HuH-7.5 (cell line): Measurements from ENCODE around the gene PODXL2.
"Not testable (repeated sequence)": the region's sequence is repeated elsewhere in the genome, so short reads cannot be mapped to it uniquely, and the experiment has no call there.

Experiments used
- DNase-seq: peaks from one replicate; pipeline ENCODE4 v3.0.0; 2011; ENCODE audit warnings: low spot score

PODXL2 gene

DNA sequence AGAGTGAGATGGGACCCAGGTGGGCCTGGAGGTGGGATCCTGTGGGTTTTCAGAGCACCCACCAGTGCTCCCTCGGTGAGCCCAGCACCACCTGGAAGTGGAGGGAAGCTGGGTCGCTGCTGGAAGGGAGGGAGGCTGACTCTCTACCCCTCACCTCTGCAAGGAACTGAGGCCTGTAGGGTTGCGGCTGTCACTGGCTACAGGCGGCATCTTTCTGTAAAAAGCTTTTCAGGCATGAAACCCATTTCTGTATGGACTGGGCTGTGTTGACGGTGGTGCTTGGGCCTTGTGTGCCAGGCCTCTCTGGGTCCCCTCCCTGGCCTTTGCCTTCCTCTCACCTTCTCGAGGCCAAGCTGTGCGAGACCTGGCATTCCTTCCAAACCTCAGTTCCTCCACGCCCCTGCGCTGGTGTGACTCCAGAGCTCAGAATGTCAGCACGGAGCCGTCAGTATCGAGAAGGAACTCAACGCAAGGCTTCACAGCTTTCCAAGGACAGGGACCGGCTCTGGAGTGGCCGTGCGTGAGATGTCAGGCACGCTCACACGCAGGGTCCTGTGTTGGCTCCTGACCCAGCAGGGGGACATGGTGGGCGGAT lies 60.4 kb downstream of the PODXL2 start:
- no peak for DNase-seq

GRCh38 chr3:127690106-127690505 lies 61.1 kb downstream of the PODXL2 start:
- no peak for DNase-seq

- peak; percentile 39 for DNase-seq
These were observed 62.0 kb downstream of the PODXL2 start for GRCh38 chr3:127690823-127691452.

DNA sequence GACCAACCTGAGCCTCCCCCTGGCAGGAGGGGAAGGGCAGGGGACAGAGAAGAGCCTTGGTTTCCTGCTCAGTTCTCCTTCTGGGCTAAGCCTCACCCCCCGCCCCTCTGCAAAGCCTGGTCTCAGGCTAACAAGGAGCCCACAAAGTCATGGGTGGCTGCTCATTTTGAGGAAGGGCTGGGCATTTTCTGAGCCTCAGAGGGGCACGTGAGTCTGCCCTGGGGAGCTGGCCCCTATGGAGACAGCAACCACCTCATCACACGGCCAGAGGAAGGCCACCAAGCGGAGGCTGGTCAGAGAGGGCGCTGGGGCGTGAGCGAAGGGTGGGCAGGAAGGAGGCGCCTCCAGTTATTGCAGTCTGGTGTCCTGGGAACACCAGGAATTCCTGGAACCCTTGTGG lies 62.5 kb downstream of the PODXL2 start:
- no peak for DNase-seq

- no peak for DNase-seq
These were observed 63.0 kb downstream of the PODXL2 start for GRCh38 chr3:127691974-127692373.

DNA sequence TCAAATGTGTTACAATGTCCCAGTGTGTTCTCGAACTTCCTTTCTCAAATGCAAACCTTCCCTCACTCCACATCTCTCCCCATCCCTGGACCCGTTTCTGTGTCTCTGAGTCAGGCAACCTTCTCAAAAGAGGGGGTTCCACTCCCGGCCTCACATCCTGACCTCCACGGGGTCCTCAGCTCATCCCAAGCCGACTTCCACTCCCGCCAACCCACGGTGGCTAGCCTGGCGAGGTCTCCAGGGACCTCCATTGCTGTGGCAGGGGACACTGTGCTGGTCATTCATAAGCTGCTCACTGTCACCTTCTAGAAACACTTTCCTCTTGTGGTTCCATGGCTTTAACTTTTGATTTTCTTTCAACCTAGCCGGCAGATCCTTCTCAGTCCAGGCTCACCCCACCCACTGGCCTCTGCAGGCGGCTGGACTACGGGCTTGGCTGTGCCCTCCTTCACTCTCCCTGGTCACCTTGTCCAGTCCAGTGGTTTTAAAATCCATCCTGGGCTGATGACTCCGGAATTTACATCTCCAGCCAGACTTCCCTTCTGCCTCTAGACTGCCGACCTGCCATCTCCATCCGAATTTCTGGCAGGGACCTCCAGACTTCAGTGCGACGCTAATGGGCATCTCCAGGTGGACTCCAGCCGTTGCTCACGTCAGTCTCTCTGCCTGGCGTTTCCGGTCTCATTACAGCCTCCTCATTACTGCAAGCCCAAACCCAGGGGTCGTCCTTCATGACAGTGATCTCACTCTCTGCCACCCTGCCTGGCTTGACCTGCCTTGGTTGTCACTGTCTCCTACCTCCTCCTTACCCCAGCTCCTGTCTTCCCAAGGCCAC lies 63.7 kb downstream of the PODXL2 start:
- DNase-seq = no peak

DNA sequence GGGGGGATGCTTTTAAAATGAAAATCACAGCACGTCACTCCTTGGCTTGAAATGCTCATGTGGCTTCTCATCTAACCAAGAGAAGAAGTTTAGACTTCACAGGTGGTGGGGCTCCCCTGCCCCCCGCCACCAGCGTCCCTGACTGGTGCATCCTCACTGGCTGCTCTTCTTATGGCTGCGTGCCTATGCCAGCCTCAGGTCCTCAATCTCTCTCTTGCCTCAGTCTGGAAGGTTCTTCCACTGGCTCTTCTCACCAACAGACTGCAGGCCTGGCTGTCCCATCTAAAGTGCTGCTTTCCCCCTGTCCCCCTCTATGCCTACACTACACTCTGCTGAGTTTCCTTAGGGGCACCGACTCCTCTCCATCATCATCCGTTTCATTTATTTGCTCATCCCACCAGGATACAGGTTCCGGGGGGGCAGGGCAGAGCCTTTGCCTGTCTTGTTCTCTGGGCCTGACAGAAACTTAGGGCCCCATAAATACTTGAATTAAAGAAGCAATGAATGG lies 64.4 kb downstream of the PODXL2 start:
- no peak for DNase-seq

- peak; percentile 32 for DNase-seq
These were observed 65.7 kb downstream of the PODXL2 start for GRCh38 chr3:127694467-127695215.

GRCh38 chr3:127697551-127698240 lies 68.7 kb downstream of the PODXL2 start:
- peak; percentile 29 for DNase-seq

DNA sequence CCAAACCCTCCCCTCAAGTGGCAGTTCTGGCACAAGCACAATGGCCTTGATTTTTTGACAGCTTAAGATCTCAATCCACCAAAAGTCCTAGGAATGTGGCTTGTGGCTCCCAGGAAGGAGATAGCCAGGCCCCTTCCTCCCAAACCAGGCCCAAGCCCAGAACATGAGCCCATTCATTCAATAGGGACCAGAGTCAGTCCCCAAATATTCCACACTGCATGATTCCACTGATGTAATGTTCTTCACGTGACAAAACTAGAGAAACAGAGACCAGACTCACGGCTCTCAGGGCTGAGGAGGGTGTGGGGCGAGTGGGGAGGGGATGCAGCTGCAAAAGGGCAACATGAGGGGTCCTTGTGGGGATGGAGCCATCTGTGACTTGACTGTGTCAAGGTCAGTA lies 69.3 kb downstream of the PODXL2 start:
- no peak for DNase-seq

- DNase-seq = no peak
These were observed 69.9 kb downstream of the PODXL2 start for GRCh38 chr3:127698691-127699415.

DNA sequence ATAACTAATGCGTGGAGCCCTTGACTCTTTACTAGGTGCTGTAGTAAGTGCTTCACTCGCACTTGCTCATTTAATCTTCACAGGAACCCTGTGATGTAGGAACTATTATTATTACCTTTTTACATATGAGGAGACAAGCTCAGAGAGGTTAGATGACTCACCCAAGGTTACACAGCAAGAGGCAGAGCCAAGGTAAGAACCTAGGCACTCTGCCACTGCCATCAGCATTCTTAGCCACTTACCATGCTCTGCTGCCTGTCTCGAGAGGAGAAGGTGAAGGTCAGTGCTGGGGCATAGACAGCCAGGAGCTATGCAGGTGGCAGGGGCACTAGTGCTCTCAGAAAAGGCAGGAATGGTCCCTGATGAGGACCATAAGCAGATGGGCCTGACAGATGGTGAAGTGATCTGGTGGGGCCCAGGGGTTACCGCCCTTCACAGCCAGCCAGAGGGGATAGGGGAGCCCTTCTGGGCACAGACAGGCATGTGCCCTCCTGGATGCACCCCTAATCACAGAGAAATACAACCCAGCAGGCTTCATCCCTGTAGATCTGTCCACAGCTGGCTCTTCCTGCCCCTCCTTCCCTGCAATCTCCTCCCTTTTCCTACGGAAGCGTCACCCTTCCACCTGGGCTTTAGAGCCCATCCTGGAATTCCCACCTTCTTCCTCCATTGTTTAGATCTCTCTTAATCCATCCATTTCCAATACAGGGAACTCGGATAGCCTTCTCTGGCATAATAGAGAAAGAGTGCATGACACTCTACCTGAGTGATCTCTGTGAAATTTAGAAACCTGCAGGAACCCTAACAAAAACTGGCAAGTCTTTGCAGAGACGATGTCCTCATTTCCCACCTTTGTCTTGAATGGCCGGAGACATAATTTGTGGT lies 70.7 kb downstream of the PODXL2 start:
- DNase-seq = no peak

GRCh38 chr3:127700406-127700805 lies 71.4 kb downstream of the PODXL2 start:
- DNase-seq = no peak

DNA sequence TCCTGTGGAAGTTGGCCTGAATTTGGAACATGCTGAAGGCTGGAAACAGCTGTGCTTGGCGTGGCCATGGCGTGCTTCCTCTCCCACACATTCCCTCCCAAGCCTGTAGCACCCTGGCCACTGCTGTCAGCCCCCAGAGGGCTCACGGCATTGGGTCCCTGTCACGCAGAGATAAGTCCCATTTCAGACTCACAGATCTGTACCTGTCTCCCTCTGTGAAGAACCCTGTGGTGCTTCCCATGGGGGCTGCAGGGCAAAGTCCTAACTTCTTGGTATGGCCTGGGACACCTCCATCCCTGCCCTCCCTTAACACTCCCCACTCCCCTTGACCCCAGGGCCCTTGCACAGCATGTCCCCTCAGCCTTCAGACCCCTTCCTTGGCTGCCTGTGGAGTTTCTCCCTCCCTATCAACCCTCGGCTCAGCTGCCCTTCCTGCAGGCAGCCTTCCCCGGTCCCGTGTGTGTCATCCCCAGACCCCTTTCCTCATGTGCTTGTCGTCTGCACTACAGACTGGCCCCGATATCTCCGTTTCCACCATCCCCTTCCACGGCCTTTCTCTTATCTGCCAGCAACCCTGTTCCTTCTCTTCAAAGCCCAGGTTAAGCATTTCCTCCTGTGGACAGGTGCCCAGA lies 72.4 kb downstream of the PODXL2 start:
- no peak for DNase-seq

DNA sequence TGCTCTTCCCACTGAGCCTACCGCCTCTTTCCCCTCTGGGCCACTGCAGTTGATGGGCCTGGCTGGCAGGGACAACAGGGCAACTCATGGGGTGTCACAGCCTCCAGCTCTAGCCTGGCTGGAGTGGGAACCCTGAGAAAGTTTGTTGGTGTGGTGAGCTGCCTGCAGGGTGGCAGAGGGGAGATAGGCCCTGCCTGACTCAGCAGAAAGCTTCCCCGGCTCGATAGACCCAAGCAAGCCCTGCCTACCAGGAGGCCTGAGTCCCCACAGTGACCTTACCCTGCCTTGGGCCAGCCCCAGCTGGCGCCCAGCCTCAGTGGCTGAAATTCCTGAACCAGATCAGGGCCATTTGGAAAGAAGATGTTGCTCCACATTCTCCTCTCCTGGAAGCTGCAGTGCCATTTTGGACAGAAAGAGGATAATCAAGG lies 73.2 kb downstream of the PODXL2 start:
- DNase-seq = no peak

GRCh38 chr3:127704840-127705239 lies 75.9 kb downstream of the PODXL2 start:
- DNase-seq = not testable (repeated sequence)

GRCh38 chr3:127706312-127706711 lies 77.3 kb downstream of the PODXL2 start:
- no peak for DNase-seq

GRCh38 chr3:127706785-127707351 lies 77.9 kb downstream of the PODXL2 start:
- DNase-seq = no peak

GRCh38 chr3:127707851-127708411 lies 78.9 kb downstream of the PODXL2 start:
- DNase-seq = no peak
